Ishikawa (cell line): ENCODE measurements around the gene VWA8.

Experiments used
- CEBPB ChIP-seq: IDR thresholded peaks from 2 replicates; pipeline ENCODE4 v1.6.1; 2012
- MAX ChIP-seq: IDR thresholded peaks from 2 replicates; pipeline ENCODE4 v1.6.1; 2012
- NFIC ChIP-seq: IDR thresholded peaks from 2 replicates; pipeline ENCODE4 v1.6.1; 2012
- REST ChIP-seq: IDR thresholded peaks from 2 replicates; pipeline ENCODE4 v1.6.1; 2012; ENCODE audit warnings: low read depth, mild to moderate bottlenecking
- TAF1 ChIP-seq: IDR thresholded peaks from 2 replicates; pipeline ENCODE4 v1.6.1; 2012; ENCODE audit warnings: low read depth, mild to moderate bottlenecking
- USF1 ChIP-seq: IDR thresholded peaks from 2 replicates; pipeline ENCODE4 v1.6.1; 2012

- TF ChIP-seq NFIC (no peak), CEBPB (no peak), TAF1 (no peak), MAX (no peak), REST (no peak), USF1 (no peak)
Measured at GRCh38 chr13:41833831-41834230, 127.1 kb downstream of the VWA8 start.
